NB4 (cell line): Measurements from ENCODE around the gene STOX2.

Source experiments
- MAX ChIP-seq: IDR thresholded peaks from 2 replicates; pipeline ENCODE4 v1.6.1; 2011; ENCODE audit warnings: low read depth, low read length
- MYC ChIP-seq: IDR thresholded peaks from 2 replicates; pipeline ENCODE4 v1.6.1; 2011; ENCODE audit warnings: low read depth, low read length
- POLR2A ChIP-seq: IDR thresholded peaks from 2 replicates; pipeline ENCODE4 v1.6.1; 2011; ENCODE audit warnings: mild to moderate bottlenecking; ENCODE audit not compliant: insufficient read length; ENCODE audit errors: extremely low read depth
- TF ChIP-seq, protein P1 (sequence below): IDR thresholded peaks from one replicate; pipeline ENCODE4 v1.5.1; 2012; ENCODE audit warnings: low read depth, low read length

- TF ChIP-seq, protein P1, sequence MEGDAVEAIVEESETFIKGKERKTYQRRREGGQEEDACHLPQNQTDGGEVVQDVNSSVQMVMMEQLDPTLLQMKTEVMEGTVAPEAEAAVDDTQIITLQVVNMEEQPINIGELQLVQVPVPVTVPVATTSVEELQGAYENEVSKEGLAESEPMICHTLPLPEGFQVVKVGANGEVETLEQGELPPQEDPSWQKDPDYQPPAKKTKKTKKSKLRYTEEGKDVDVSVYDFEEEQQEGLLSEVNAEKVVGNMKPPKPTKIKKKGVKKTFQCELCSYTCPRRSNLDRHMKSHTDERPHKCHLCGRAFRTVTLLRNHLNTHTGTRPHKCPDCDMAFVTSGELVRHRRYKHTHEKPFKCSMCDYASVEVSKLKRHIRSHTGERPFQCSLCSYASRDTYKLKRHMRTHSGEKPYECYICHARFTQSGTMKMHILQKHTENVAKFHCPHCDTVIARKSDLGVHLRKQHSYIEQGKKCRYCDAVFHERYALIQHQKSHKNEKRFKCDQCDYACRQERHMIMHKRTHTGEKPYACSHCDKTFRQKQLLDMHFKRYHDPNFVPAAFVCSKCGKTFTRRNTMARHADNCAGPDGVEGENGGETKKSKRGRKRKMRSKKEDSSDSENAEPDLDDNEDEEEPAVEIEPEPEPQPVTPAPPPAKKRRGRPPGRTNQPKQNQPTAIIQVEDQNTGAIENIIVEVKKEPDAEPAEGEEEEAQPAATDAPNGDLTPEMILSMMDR, result no peak
- TF ChIP-seq POLR2A, result no peak
- TF ChIP-seq MAX, result no peak
- no peak for TF ChIP-seq MYC
Measured at GRCh38 chr4:183984566-183984965, 79.5 kb downstream of the STOX2 start.
